ENCODE measurements around the gene C2orf68.
"Not testable (repeated sequence)": the region's sequence is repeated elsewhere in the genome, so short reads cannot be mapped to it uniquely, and the experiment has no call there.

The C2orf68 gene

DNA sequence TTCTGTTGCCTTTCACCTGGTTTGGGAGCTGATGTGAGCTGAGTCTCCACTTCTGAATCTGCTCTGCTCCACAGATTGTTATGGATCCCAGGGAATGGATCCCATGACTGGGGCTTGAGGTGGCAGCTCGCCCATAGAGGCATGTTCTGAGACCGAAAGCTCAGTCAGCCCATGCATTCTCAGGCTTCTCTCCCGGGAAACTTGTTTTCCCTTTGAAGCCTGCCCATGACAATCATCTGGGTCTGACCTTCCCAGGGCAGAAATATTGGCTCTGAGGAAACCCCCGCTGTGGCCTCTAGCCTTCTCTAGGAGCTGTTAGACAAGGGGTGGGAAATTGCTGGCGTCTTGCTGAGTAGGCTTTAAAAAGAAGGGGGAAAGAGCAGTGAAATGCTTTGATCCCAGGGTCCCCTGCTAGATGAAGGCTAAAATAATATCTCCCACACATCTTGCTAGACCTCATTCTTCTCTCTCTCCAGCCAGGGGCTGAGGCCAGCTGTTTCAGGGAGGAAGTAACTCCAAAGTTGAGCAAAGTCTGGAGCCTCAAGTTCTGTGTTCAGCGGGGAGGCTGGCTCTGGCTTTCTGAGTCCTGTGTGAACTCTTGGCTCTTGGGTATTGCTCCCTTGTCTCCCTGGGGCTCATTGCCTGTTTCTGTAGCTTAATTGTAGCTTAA is 32.5 kb downstream of the C2orf68 start:
- peak; percentile 70 to 72 (median 71) for DNase-seq

DNA sequence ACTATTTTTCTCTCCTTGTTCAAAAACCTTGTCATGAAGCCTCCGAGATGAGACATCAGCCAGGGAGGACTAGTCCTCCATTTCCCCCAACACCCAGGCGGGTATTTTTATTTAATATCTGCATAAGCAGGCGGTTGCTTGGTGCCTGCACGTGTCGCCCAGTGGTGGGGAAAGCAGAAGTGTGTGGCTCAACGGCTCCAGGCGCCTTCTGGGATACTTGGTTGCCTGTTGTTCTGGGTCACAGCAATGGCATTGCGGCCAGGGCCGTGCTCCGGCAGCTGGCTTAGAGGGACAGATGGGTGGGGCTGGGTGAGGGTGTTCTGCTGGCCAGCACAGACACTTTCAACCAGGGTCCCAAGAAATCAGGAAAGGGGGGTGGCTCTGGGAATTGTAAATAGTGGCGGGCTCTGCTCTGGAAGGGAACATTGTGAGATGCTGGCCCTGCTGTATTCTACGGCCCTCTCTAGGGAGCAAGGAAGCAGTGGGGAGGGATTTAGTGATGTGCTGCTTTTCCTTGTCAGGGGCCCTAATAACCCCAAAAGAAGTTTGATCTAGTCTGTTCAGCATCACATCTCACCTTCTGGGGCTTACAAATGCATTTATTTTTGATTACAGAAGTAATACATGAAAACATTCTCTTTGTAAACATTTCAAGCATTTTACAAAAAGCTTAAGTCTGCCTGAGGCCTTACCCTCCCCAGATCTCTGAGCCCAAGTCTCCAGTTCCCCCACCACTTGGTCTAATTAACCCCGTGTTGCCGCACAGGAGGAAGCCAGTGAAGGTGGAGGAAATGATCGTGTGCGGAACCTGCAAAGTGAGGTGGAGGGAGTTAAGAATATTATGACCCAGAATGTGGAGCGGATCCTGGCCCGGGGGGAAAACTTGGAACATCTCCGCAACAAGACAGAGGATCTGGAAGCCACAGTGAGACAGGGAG is 33.4 kb downstream of the C2orf68 start:
- DNase-seq, result peak; percentile 73 to 82 (median 81)

DNA sequence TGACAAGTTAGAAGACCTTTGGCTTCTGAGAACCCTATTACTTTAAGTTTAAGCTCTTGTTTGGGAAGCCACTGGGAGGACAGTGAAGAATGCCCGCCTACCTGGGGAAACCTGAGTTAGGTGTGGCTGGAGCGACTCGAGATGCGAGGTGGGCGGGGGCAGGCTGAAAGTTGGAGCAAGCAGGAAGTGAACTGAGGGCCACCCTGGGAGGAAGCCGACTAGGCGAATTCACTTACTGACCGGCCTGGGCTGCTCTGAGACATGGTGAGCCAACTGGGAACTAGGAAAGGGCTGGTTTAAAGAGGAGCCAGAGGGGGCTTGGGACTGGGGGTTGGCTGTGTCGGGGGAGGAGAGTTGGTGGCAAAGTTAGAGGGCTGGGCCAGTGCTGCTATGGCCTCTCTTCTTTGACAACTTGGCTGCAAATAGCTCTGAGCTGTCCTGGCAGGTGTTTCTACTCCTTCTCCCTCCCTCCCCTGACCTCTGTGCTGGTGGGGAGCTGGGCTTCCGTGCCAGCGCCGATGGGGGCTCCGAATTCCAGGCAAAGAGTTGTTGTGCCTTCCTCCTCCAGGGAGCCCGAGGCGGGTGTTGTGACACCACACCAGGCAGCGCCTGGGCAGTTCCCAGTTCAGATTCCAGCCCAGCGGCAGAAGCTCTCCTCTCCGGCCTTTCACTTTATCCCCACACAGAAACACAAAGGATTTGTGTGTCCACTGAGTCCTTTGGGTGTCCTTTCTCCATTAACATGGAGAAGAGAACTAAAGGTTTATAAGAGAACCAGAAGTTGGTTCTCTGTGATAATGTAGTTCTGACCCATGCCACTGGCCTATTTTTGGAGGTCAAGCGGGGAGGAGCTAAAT is 34.3 kb downstream of the C2orf68 start, which contains the start of gene VAMP8:
Gene VAMP8, plus strand, starts transcription at position 201 of the 857 bp plus-strand sequence. Its CDS starts 61 bp downstream, at position 262.
- peak; percentile 55 to 72 (median 60) for DNase-seq

DNA sequence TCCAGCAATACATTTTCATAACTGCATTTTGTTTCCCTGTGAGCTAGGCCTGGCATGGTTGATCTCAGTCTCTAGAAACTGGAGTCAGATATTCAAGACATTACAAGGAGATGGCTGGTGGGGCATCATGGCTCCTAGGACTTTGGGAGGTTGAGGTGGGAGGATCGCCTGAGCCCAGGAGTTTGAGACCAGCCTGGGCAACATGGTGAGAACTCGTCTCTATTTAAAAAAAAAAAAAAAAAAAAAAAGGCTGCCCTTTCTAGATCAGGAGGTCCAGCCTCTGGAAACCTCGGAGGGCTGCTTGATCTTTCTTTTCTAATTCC is 34.8 kb downstream of the C2orf68 start:
- no peak for DNase-seq

DNA sequence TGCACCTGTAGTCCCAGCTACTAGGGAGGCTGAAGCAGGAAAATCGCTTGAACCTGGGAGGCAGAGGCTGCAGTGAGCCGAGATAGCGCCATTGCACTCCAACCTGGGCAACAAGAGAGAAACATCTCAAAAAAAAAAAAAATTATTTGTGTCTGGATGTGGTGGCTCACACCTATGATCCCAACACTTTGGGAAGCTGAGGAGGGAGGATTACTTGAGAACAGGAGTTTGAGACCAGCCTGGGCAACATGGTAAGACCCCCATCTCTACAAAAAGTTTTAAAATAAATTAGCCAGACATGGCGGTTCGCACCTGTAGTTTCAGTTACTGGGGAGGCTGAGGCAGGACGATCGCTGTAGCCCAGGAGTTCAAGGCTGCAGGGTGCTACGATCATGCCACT is 36.1 kb downstream of the C2orf68 start:
- DNase-seq, result no peak

DNA sequence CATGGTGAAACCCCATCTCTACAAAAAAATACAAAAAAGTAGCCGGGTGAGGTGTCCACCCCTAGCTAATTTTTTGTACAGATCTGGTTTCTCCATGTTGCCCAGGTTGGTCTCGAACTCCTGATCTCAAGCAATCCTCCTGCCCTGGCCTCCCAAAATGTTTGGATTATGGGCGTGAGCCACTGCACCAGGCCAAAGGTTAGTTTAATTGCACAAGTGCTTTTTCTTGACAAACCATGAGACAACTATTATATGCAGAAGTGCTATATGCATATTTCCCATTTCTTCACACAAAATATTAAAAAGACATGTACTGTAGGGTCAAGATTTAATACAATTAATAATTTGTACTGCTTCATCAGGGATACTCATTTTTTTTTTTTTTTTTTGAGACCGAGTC is 45.6 kb downstream of the C2orf68 start:
- no peak for DNase-seq

DNA sequence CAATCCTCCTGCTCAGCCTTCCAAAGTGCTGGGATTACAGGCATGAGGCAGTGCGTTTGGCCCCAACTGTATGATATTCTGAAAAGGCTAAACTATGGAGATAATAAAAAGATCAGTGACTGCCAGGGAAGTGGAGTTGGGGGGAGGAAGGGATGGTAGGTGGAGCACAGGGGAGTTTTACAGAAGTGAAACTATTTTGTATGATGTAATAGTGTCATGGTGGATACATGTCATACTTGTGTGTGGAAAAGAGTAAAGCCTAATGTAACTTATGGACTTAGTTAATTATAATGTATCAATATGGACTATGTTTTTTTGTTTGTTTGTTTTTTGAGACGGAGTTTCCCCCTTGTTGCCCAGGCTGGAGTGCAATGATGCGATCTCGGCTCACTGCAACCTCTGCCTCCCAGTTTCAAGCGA is 47.7 kb downstream of the C2orf68 start:
- peak; percentile 72 to 89 (median 87) for DNase-seq

DNA sequence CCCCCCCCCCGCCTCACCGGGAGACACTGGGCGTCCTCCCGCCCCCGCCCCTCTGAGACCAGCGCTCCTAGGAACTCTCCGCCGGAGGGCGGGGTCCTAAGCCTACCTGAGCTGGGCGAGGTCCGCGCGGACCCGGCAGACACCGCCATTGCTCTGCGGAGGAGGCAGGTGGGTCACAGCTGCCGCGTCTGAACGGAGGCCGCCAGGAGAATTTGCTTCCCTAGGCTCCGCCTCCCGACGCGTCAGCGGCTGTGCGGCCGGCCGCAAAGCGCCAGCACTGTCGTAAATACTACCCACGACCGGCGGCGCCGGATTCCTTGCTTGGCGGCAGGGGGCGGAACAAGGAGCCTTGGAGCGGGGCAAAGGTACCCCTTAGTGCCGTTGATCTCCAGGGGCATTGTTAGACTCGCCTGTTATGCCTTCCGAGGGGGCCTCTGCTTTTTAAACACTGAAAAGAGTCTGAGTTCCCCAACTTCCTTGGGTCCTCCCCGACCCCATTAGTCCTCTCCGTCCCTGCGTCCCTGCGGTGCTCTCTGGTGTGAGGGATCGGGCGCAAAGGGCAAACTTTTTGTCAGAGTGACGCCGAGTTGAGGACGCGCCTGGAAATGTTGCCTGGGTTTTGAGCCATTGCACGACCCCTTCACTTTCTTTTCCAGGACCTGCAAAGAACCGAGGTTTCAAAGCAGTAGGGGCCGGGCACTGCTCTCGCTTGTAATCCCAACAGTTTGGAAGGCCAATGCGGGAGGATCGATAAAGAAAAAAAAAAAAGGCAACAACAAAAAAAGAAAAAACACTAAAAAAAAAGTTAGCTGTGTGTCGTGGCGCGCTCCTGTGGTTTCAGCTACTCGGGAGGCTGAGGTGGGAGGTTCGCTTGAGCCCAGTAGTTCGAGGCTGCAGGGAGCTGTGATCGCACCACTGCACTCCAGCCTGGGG is 50.3 kb downstream of the C2orf68 start, which contains the start of gene GGCX:
Gene GGCX, minus strand, starts transcription at position 214 of the 933 bp plus-strand sequence. Its CDS starts 65 bp downstream, at position 149.
- DNase-seq, result peak; percentile 95 to 98 (median 98)

DNA sequence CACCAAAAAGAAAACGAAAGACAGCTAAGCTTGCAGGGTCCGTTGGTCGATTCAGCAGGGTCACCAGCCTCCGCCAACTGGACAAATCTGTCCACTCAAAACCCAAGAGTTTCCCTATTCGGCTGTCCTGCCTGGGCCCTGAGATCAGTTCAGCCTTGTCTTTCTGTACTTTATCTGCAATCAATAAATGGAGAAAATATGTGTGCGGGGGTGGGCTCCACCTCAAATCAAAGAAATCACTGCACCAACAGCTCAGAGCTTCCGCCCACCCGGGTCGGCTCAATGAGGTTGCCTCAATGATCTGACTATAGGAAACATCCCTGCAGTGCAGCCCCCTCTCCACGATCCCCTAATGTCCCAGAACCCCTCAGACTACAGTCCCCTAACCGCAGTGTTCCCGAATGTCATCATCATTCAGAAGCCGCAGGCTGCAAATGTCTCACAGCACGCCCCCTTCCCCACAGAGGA is 51.0 kb downstream of the C2orf68 start:
- peak in 1 of 3 donors; percentile 31 for DNase-seq

DNA sequence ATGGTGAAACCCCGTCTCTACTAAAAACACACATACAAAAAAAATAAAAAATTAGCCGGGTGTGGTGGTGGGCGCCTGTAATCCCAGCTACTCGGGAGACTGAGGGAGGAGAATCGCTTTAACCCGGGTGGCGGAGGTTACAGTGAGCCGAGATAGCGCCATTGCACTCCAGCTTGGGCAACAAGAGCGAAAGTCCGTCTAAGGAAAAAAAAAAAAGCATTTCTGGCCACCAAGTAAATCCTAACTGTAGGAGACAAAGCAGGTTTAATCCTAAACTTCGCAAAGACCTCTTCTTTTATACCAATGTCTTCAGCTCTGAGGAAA is 51.5 kb downstream of the C2orf68 start:
- DNase-seq, result not testable (repeated sequence)

DNA sequence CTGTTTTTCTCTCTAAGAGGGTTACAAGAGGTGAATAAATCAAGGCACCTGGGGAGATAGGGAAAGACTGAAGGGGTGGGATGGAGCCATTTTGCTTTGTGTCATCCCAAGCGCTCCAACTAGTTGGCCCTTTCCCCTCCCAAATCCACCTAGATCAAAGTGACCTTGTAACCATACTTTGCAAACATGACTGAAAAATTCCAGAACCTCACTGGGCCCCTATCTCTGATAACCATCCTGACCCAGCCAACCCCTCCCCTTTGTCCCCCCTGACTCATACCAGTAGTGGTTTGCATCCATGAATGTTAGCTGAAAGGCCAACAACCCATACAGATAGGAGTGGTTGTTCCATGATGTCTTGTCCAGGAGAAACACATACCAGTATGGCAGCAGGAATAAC is 53.7 kb downstream of the C2orf68 start:
- DNase-seq, result no peak

DNA sequence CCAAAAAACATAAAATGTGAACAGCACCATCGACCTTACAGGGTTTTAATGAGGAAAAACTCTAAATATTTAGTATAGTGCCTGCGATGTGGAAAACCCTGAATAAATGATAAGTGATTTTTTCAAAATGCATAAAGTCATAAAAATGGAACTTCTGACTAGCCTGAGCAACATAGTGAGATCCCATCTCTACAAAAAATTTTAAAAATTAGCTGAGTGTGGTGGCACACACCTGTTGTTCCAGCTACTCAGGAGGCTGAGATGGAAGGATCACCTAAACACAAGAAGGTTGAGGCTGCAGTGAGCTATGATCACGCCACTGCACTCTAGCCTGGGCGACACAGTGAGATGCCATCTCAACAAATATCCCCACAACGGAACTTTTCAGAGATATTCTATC is 54.7 kb downstream of the C2orf68 start:
- DNase-seq, result no peak
